Breast epithelium (tissue), 4 donors: ENCODE measurements around the gene PRKN. TPM values are rescaled to one million over a fixed set of nuclear protein-coding genes. Genes with fewer than 3 reads are reported as not detected.

ENCODE experiments used
- DNase-seq, 2 donors: peaks; one replicate each; pipeline ENCODE4 v3.0.0-alpha.2; 2019; ENCODE audit warnings: low spot score in 2 of 2
- H3K27ac ChIP-seq, 2 donors: fragments of 200-600 bp; sonication (generic) in 1 of 2; one replicate each; pipeline ENCODE4 v1.5.1; 2016 to 2019; ENCODE audit warnings: mild to moderate bottlenecking in 1 of 2
- H3K27me3 ChIP-seq, 2 donors: fragments of 200-600 bp; sonication (generic) in 1 of 2; one replicate each; pipeline versions ENCODE4 v1.5.1 to v1.6.0; 2017 to 2019; ENCODE audit warnings: control low read depth in 1 of 2, mild to moderate bottlenecking in 1 of 2
- H3K36me3 ChIP-seq: fragments of 200-600 bp; one replicate; pipeline ENCODE4 v1.5.1; 2019
- H3K4me1 ChIP-seq, 2 donors: fragments of 200-600 bp; sonication (generic); one replicate each; pipeline ENCODE4 v1.5.1; 2016 to 2019; ENCODE audit warnings: control low read depth in 1 of 2
- H3K4me3 ChIP-seq, 3 donors: fragments of 200-600 bp; sonication (generic); 1 replicate in 2 of 3; 2 replicates in 1 of 3; pipeline ENCODE4 v1.5.1; 2016 to 2019; ENCODE audit warnings: mild to moderate bottlenecking in 3 of 3, moderate library complexity in 2 of 3
- H3K9me3 ChIP-seq, 2 donors: fragments of 200-600 bp; sonication (generic) in 1 of 2; one replicate each; pipeline ENCODE4 v1.5.1; 2016 to 2019; ENCODE audit warnings: control low read depth in 1 of 2
- POLR2A ChIP-seq: fragments of 450-650 bp; IDR thresholded peaks from one replicate; pipeline ENCODE4 v1.6.1; 2016; ENCODE audit warnings: antibody characterized with exemption, mild to moderate bottlenecking, moderate library complexity
- POLR2AphosphoS5 ChIP-seq, 3 donors: sonication (generic); formaldehyde crosslinking; IDR thresholded peaks; one replicate each; pipeline ENCODE4 v1.6.1; 2017; ENCODE audit warnings: antibody characterized with exemption in 3 of 3
- intact Hi-C: fragments of 100-400 bp; cut with DNase I; formaldehyde crosslinking; loops from one replicate; pipeline ENCODE4 v1.15.1; 2023; ENCODE audit warnings: low total_unique reads
- total RNA-seq, 3 donors: library from RNA; depleted of rRNA; stranded (reverse); fragments of >200 nt; gene quantifications; one replicate each; pipeline ENCODE4 v1.1.0, GENCODE V29; 2016
- TF ChIP-seq, protein P1 (sequence below), 3 donors: fragments of 450-650 bp; IDR thresholded peaks; one replicate each; pipeline ENCODE4 v1.5.1; 2016 to 2017; ENCODE audit warnings: antibody characterized with exemption in 3 of 3, mild to moderate bottlenecking in 3 of 3, moderate library complexity in 3 of 3

Gene PRKN
- total RNA-seq, 3 donors from 2014 or later: 7.2 to 19.0 (median 11.2) TPM

DNA sequence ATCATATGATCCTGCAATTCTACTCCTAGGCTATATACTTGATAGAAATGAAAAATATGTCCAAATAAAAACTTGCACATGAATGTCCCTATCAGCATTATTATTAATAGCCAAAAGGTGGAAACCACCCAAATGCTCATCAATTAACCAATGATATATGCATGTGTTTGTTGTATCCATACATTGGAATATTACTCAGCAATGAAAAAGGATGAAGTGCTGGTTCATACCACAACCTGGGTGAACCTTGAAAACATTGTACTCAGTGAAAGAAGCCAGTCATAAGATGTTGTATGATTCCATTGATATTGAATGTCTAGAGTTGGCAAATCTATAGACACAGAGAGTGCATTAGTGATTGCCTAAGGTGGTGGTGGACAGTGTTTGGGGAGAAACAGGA is 267.6 kb downstream of the PRKN start:
- TF ChIP-seq POLR2A (no peak), POLR2AphosphoS5 (IDR thresholded peaks at IDR 0.05) (no peak)
- TF ChIP-seq, protein P1, sequence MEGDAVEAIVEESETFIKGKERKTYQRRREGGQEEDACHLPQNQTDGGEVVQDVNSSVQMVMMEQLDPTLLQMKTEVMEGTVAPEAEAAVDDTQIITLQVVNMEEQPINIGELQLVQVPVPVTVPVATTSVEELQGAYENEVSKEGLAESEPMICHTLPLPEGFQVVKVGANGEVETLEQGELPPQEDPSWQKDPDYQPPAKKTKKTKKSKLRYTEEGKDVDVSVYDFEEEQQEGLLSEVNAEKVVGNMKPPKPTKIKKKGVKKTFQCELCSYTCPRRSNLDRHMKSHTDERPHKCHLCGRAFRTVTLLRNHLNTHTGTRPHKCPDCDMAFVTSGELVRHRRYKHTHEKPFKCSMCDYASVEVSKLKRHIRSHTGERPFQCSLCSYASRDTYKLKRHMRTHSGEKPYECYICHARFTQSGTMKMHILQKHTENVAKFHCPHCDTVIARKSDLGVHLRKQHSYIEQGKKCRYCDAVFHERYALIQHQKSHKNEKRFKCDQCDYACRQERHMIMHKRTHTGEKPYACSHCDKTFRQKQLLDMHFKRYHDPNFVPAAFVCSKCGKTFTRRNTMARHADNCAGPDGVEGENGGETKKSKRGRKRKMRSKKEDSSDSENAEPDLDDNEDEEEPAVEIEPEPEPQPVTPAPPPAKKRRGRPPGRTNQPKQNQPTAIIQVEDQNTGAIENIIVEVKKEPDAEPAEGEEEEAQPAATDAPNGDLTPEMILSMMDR (IDR thresholded peaks at IDR 0.05): no peak
- Histone ChIP-seq H3K36me3 (no peaks in the 10 kb centered on the region), H3K27ac (no peak overlapping the region), H3K4me1 (no peaks in the 10 kb centered on the region), H3K27me3 (no peaks in the 10 kb centered on the region), H3K9me3 (no peaks in the 10 kb centered on the region), H3K4me3 (no peak overlapping the region)
- intact Hi-C loops: no loop called here
- no peak for DNase-seq

DNA sequence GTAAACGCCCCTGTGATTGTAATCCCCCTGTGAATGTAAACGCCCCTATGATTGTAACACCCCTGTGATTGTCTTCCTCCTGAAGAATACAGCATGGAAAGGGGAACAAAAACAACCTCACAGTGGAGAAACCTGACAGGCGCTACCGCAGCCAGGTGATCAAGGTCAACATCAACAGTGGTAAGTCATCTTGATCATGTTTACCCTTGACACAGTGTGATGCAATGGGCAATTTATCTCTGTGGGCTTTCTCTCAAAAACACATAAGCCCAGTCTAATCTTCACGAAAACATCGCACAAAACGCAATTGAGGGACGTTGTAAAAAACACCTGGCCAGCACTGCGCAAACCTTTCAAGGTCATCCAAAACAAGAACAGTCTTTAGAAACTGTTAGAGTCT is 277.2 kb downstream of the PRKN start:
- Histone ChIP-seq H3K4me3 (no peak overlapping the region), H3K36me3 (no peaks in the 10 kb centered on the region), H3K27me3 (no peaks in the 10 kb centered on the region), H3K27ac (no peak overlapping the region), H3K9me3 (no peaks in the 10 kb centered on the region), H3K4me1 (no peaks in the 10 kb centered on the region)
- TF ChIP-seq, protein P1 (IDR thresholded peaks at IDR 0.05): no peak
- no peak for TF ChIP-seq POLR2AphosphoS5 (IDR thresholded peaks at IDR 0.05)
- TF ChIP-seq POLR2A: no peak
- no peak for DNase-seq
- intact Hi-C loops: no loop called here

DNA sequence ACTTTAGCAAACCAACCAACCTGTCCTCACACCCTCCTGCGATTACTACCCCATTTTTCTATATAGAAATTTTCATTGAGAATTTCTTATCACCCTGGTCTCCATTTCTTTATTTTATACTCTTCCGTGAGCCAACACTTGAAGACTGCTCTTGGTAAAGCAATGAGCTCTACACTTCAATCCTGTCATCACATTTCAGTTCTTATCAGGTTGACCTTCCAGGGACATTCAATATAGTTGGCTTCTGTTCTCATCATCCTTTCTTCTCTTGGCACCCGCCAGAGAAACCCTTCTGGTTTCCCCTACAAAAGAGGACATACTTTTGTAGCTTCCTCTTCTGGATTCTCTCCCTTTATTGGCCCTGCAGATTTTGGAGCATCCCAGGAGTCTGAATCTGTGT is 279.3 kb downstream of the PRKN start:
- no peaks in the 10 kb centered on the region for H3K9me3 ChIP-seq
- H3K36me3 ChIP-seq: no peaks in the 10 kb centered on the region
- no peaks in the 10 kb centered on the region for H3K4me1 ChIP-seq
- no peak for TF ChIP-seq POLR2A
- TF ChIP-seq, protein P1 (IDR thresholded peaks at IDR 0.05): no peak
- no peak for TF ChIP-seq POLR2AphosphoS5 (IDR thresholded peaks at IDR 0.05)
- H3K27me3 ChIP-seq: no peaks in the 10 kb centered on the region
- intact Hi-C loops: no loop called here
- DNase-seq: no peak
- no peak overlapping the region for H3K27ac ChIP-seq
- no peak overlapping the region for H3K4me3 ChIP-seq

GRCh38 chr6:162443101-162443500 is 284.5 kb downstream of the PRKN start:
- Histone ChIP-seq H3K36me3 (no peaks in the 10 kb centered on the region), H3K9me3 (peaks cover 5 to 17% of the 10 kb centered on the region in 2 donors), H3K27me3 (no peaks in the 10 kb centered on the region), H3K4me1 (no peaks in the 10 kb centered on the region), H3K4me3 (no peak overlapping the region), H3K27ac (no peak overlapping the region)
- DNase-seq: peak in 1 of 2 donors; percentile 53
- intact Hi-C loops: no loop called here
- TF ChIP-seq POLR2A (no peak), POLR2AphosphoS5 (IDR thresholded peaks at IDR 0.05) (no peak)

GRCh38 chr6:162442687-162443086 is 284.9 kb downstream of the PRKN start:
- TF ChIP-seq POLR2AphosphoS5 (IDR thresholded peaks at IDR 0.05): no peak
- TF ChIP-seq, protein P1 (IDR thresholded peaks at IDR 0.05): no peak
- no peak for TF ChIP-seq POLR2A
- H3K4me3 ChIP-seq: no peak overlapping the region
- no peak for DNase-seq
- H3K27ac ChIP-seq: no peak overlapping the region
- H3K9me3 ChIP-seq: peaks cover 5 to 21% of the 10 kb centered on the region in 2 donors
- H3K4me1 ChIP-seq: no peaks in the 10 kb centered on the region
- H3K27me3 ChIP-seq: no peaks in the 10 kb centered on the region
- no peaks in the 10 kb centered on the region for H3K36me3 ChIP-seq
- intact Hi-C loops: no loop called here

DNA sequence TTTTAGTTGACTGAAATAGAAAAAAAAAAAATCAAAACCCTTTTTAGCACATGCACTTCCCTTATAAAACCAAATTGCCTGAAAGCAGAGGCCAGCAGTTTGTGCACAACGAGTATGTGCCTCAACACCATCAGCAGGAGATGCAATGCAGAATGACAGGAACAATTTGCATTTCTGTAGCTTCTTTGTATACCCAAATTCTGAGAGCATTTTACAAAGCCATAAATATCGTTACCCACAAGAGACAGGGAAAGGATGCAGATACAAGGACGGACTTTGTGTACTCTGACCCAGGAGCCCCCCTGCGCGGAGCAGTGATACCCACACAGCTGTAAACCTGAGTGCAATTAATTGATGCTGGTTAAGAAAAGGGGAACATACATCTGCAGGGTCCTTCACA is 285.6 kb downstream of the PRKN start:
- H3K4me3 ChIP-seq: no peak overlapping the region
- no peaks in the 10 kb centered on the region for H3K27me3 ChIP-seq
- peaks cover 5 to 28% of the 10 kb centered on the region in 2 donors for H3K9me3 ChIP-seq
- H3K4me1 ChIP-seq: no peaks in the 10 kb centered on the region
- intact Hi-C loops: no loop called here
- H3K27ac ChIP-seq: no peak overlapping the region
- no peak for TF ChIP-seq POLR2AphosphoS5 (IDR thresholded peaks at IDR 0.05)
- TF ChIP-seq, protein P1 (IDR thresholded peaks at IDR 0.05): no peak
- no peak for TF ChIP-seq POLR2A
- no peaks in the 10 kb centered on the region for H3K36me3 ChIP-seq
- DNase-seq: no peak
